ENCODE results near the gene SLIT3. TPM values are rescaled to one million over a fixed set of nuclear protein-coding genes. Genes with fewer than 3 reads are reported as not detected.

The SLIT3 gene
- total and polyA plus RNA-seq, 2 donors (not counting 3 experiments of a cell fraction or from before 2014, with no cell fraction given) = 0.90 to 1.0 TPM

- no peak overlapping the region for H3K9ac ChIP-seq (replicated peaks; ENCODE audit: extremely low read depth, insufficient read depth, low read length)
- no peaks in the 10 kb centered on the region for H3K36me3 ChIP-seq (ENCODE audit: control insufficient read depth in 2 of 2, extremely low read depth in 1 of 2, insufficient read depth in 2 of 2, low read length in 2 of 2)
- intact Hi-C loops (cut with micrococcal nuclease) (no loop called here), dilution Hi-C loops (cut with MboI; ENCODE audit: extremely low pct_ligation_motif_present, low sequenced_read_pairs) (no loop called here)
- FAIRE-seq = no peak
- no peak overlapping the region for H3K4me3 ChIP-seq (replicated peaks in 1 of 3; ENCODE audit: insufficient read depth in 1 of 3, low read depth in 1 of 3, low read length in 3 of 3)
- BruUV-seq (replicated peaks) = no TSS peak
- no peaks in the 10 kb centered on the region for H3K79me2 ChIP-seq (ENCODE audit: control insufficient read depth, insufficient read depth, low read length)
- no peaks in the 10 kb centered on the region for H3K9me1 ChIP-seq (replicated peaks; ENCODE audit: control insufficient read depth, extremely low read depth, insufficient read depth, low read length)
- ChIA-PET POLR2A (no interaction called here), CTCF (no interaction called here)
- no peak for TF ChIP-seq MAX (IDR thresholded peaks at IDR 0.05; ENCODE audit: insufficient read depth, insufficient read length)
- TF ChIP-seq MYC (IDR thresholded peaks at IDR 0.05; ENCODE audit: low read depth, low read length) = no peak
- no peak for TF ChIP-seq POLR2A (IDR thresholded peaks at IDR 0.05; ENCODE audit: low read depth, low read length)
- TF ChIP-seq FOS (IDR thresholded peaks at IDR 0.05; ENCODE audit: borderline replicate concordance, insufficient read depth, low read length) = no peak
- TF ChIP-seq EZH2 (IDR thresholded peaks at IDR 0.05; ENCODE audit: borderline replicate concordance, low read depth, low read length, severe bottlenecking) = no peak
- TF ChIP-seq CTCF (IDR thresholded peaks at IDR 0.05; ENCODE audit: extremely low read depth in 1 of 2, insufficient read depth in 1 of 2, low read depth in 1 of 2, low read length in 2 of 2) = no peak
- TF ChIP-seq JUN (IDR thresholded peaks at IDR 0.05; ENCODE audit: borderline replicate concordance, insufficient read depth, insufficient read length, low read depth) = no peak
- no peak for TF ChIP-seq GATA2 (IDR thresholded peaks at IDR 0.05; ENCODE audit: insufficient read depth, insufficient read length, low read depth, low read length)
- no peak for TF ChIP-seq POLR2AphosphoS5 (IDR thresholded peaks at IDR 0.05; ENCODE audit: insufficient read depth, low read depth, low read length)
- H2AFZ ChIP-seq (ENCODE audit: low read depth, low read length) = no peak overlapping the region
- no peaks in the 10 kb centered on the region for H3K4me1 ChIP-seq (ENCODE audit: control insufficient read depth, extremely low read depth, insufficient read depth, low read length)
- H3K27me3 ChIP-seq (ENCODE audit: control insufficient read depth in 2 of 2, insufficient read depth in 2 of 2, low read length in 2 of 2) = no peaks in the 10 kb centered on the region
- H3K27ac ChIP-seq (ENCODE audit: insufficient read depth, low read depth, low read length) = no peak overlapping the region
- no peak for DNase-seq (ENCODE audit: low read depth, low spot score)
- no peaks in the 10 kb centered on the region for H3K9me3 ChIP-seq (replicated peaks; ENCODE audit: control insufficient read depth, insufficient read depth, low read length)
- no peaks in the 10 kb centered on the region for H4K20me1 ChIP-seq (replicated peaks; ENCODE audit: control insufficient read depth, extremely low read depth, insufficient read depth, low read length)
- no peak overlapping the region for H3K4me2 ChIP-seq (ENCODE audit: insufficient read depth, low read length)
These were observed 628.1 kb downstream of the SLIT3 start for GRCh38 chr5:168672888-168673287.
